Stimulated activated CD4-positive, alpha-beta T cell treated with anti-CD3 and anti-CD28 coated beads, Interleukin-4, amount 100 ng/mL, for 1 hour (primary cell): ENCODE results near the gene YJU2.
"Not testable (repeated sequence)": the region's sequence is repeated elsewhere in the genome, so short reads cannot be mapped to it uniquely, and the experiment has no call there.

ENCODE experiments used
- DNase-seq: peaks from one replicate; pipeline ENCODE4 v3.0.0-alpha.2; 2020

YJU2 gene

GRCh38 chr19:4268816-4269430, 22.0 kb downstream of the YJU2 start:
- DNase-seq, result no peak

GRCh38 chr19:4272894-4273293, 26.0 kb downstream of the YJU2 start:
- DNase-seq, result no peak

- not testable (repeated sequence) for DNase-seq
These were observed 27.4 kb downstream of the YJU2 start for GRCh38 chr19:4274321-4274686.

GRCh38 chr19:4277191-4277696, 30.4 kb downstream of the YJU2 start:
- DNase-seq, result no peak

GRCh38 chr19:4278010-4278409, 31.1 kb downstream of the YJU2 start:
- no peak for DNase-seq

GRCh38 chr19:4278419-4279266, 31.8 kb downstream of the YJU2 start, which contains the start of gene SHD:
Gene SHD (plus strand): TSS chr19:4279266. CDS start chr19:4280064, 798 bp downstream.
- no peak for DNase-seq

- DNase-seq, result no peak
These were observed 32.3 kb downstream of the YJU2 start for GRCh38 chr19:4279267-4279529.

- DNase-seq, result no peak
These were observed 32.9 kb downstream of the YJU2 start for GRCh38 chr19:4279530-4280422.

- DNase-seq, result no peak
These were observed 37.5 kb downstream of the YJU2 start for GRCh38 chr19:4284176-4284958.

GRCh38 chr19:4284974-4285373, 38.1 kb downstream of the YJU2 start:
- DNase-seq, result no peak

- DNase-seq, result not testable (repeated sequence)
These were observed 39.3 kb downstream of the YJU2 start for GRCh38 chr19:4286141-4286540.

- no peak for DNase-seq
These were observed 41.4 kb downstream of the YJU2 start for GRCh38 chr19:4288091-4288777.

- no peak for DNase-seq
These were observed 44.4 kb downstream of the YJU2 start for GRCh38 chr19:4291184-4291732.

GRCh38 chr19:4292515-4292914, 45.6 kb downstream of the YJU2 start:
- no peak for DNase-seq

GRCh38 chr19:4294389-4294788, 47.5 kb downstream of the YJU2 start:
- no peak for DNase-seq

GRCh38 chr19:4295972-4296771, 49.3 kb downstream of the YJU2 start:
- DNase-seq, result no peak

GRCh38 chr19:4297901-4298809, 51.3 kb downstream of the YJU2 start:
- DNase-seq, result peak; percentile 26

GRCh38 chr19:4298810-4299550, 52.1 kb downstream of the YJU2 start:
- DNase-seq, result no peak

GRCh38 chr19:4300589-4300988, 53.7 kb downstream of the YJU2 start:
- DNase-seq, result no peak
